SIG-M5 treated with dmso at 0.1 percent for 504 hours (cell line): ENCODE results near the gene MAFF.

Experiments used
- DNase-seq: peaks from one replicate; lab custom pipeline; 2025; ENCODE audit not compliant: unreplicated experiment; lab: John Stamatoyannopoulos, UW

Gene MAFF

GRCh38 chr22:38246046-38246658 is 44.4 kb downstream of the MAFF start:
- DNase-seq: no peak

GRCh38 chr22:38246692-38247091 is 44.9 kb downstream of the MAFF start:
- no peak for DNase-seq

GRCh38 chr22:38247713-38248112 is 45.9 kb downstream of the MAFF start:
- DNase-seq: no peak

DNA sequence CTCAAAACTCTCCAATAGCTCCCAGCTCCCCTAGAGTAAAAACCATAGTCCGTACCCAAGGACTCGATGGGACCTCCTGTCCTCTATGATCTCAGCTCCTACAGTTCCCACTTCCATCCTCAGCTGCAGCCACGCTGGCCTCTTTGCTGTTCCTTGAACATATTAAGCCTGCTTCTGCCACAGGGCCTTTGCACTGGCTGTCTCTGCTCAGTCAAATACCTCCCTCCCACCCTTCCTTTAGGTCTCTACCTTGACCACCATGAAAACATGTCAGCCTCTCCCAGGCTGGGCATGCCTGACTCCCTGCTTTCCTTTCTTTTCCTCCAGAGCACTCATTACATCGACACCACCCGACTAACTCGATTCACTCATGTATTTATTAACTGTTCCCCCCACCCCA is 46.5 kb downstream of the MAFF start:
- DNase-seq: no peak

- DNase-seq: no peak
These were observed 47.5 kb downstream of the MAFF start for GRCh38 chr22:38249301-38249700.

GRCh38 chr22:38249803-38250642 is 48.2 kb downstream of the MAFF start:
- DNase-seq: no peak

GRCh38 chr22:38250643-38251340 is 49.0 kb downstream of the MAFF start:
- no peak for DNase-seq

GRCh38 chr22:38251341-38251692 is 49.5 kb downstream of the MAFF start:
- DNase-seq: no peak

- no peak for DNase-seq
These were observed 53.9 kb downstream of the MAFF start for GRCh38 chr22:38255697-38256096.

- no peak for DNase-seq
These were observed 55.4 kb downstream of the MAFF start for GRCh38 chr22:38257181-38257580.

- no peak for DNase-seq
These were observed 56.0 kb downstream of the MAFF start for GRCh38 chr22:38257650-38258250.

GRCh38 chr22:38258895-38259294 is 57.1 kb downstream of the MAFF start:
- DNase-seq: no peak

- no peak for DNase-seq
These were observed 57.6 kb downstream of the MAFF start for GRCh38 chr22:38259370-38259769.

- DNase-seq: no peak
These were observed 59.2 kb downstream of the MAFF start for GRCh38 chr22:38260761-38261681.

GRCh38 chr22:38262051-38262795 is 60.4 kb downstream of the MAFF start:
- peak; percentile 9 for DNase-seq

GRCh38 chr22:38264322-38264843 is 62.6 kb downstream of the MAFF start:
- DNase-seq: no peak
